ENCODE data around the gene KLHL33.
A peak's percentile ranks its signal among the peaks of the same experiment; 100 is the strongest.

The KLHL33 gene

DNA sequence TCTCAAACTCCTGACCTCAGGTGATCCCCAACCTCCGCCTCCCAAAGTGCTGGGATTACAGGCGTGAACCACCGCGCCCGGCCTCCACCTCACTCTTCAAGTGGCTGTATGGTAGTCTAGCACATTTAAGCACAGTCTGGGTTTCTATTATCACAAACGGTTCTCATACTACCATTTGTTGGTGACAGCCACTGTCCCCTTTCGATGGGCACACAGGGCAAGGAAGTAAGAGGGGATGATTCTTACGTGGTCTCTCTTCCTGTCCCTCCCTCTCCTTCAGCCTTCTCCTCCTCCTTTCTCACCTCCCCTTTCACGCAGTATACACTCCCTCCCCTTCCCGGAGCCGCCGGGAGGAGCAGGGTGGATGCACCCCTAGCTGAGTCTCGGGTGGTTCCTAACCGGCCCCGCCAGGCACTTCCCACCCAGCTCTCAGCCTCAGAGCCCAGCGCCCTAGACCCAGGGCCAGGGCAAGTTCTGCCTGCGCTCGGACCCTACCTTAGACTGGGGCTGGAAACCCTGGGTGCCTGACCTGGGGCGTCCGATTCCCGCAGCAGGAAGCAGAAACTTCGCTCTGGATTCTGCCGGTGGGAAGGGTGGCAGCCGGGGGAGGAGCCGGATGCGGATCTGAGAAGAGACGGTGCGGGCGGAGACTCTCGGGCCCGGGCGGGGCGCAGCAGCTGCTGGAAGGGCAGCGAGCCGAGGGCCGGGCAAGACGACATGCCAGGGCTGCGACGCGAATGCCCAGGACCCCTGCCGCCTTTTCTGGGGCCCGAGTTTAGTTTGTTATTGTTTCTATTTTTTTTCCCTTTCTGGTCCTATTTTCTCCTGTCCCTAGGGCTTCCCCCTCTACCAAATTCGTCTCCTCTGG lies 22.9 kb downstream of the KLHL33 start, which contains the start of gene TEP1:
TEP1 (minus strand) TSS at position 626 of the 868 bp plus-strand sequence. CDS start 5,062 bp downstream, outside the sequence.
- DNase-seq: peak; percentile 83

DNA sequence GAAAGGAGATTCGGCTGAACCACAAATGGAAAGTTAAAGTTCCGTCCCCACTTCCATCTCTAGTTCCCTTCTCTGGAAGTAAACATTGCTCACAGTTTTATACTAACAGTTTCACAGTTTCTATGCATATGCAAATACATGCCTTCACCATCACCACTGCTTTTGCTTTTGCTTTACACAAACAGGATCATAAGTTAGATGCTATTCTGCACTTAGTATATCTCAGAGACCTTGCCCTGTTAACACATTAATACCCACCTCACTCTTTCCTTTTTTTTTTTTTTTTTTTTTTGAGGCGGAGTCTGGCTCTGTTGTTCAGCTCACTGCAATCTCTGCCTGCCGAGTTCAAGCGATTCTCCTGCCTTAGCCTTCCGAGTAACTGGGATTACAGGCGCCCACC lies 23.6 kb downstream of the KLHL33 start:
- no peak for DNase-seq

DNA sequence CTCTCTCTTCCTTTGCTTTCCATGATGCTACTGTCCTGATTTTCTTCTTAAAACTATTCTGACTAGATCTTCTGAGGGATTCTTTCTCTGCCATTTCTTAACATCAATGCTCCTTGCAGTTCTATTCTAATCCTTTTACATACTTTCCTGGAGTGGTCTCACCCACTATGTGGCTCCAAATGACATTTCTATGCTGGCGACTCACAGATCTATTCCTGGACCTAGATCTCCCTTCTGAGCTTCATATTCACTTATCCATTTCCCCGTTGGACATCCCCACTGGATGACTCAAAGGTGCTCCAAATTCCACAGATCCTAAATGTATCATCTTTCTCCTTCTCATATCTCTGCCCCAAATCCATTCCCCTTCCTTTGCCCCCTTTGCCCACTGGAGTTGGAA lies 26.7 kb downstream of the KLHL33 start:
- no peak for DNase-seq

DNA sequence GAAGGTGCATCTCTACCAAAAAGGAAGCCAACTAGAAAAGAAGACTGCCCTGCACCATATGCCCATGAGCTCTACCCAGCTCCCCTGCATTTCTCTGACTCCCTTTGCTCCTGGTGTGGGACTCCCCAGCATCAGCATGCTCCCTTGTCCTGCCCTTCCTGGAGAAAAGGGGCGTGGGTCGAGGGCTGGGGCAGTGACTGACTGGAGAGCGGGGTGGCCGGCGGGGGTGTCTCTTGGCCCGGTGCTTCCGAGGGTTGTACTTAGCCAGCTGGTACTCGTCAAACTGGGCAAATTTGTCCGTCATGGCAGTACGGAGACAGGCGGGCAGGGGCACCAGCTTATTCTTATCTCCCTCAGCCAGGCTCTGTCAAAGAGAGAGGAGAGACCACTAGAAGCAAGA lies 32.4 kb downstream of the KLHL33 start:
- no peak for DNase-seq

DNA sequence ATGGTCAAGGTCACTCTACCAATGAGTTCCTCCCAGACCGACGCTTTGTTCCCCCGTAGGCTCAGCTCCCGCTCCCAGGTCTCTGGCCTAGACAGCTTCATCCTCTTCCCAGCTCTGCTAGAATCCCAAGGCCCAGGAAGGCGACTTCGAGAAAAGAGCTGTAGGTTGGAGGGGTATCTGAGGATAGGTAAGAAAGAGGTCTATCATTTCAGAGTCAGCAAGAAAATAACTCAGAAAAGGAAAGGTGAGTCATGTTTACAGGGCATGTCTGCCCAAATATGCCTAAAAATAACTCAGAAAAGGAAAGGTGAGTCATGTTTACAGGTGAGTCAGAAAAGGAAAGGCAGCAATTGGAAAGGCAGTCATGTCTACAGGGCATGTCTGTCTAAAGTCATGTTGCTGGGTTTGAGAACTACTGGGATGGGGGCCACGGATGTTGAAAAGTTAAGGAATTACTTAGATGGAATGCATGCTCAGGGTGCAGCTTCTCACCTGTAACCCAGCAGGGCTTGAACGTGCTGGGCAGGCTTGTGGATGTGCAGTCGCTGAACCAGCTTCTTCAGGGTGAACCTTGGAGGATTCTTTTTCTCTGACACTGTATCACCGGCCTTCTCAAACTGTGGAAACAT lies 34.9 kb downstream of the KLHL33 start:
- peak; percentile 15 for DNase-seq

DNA sequence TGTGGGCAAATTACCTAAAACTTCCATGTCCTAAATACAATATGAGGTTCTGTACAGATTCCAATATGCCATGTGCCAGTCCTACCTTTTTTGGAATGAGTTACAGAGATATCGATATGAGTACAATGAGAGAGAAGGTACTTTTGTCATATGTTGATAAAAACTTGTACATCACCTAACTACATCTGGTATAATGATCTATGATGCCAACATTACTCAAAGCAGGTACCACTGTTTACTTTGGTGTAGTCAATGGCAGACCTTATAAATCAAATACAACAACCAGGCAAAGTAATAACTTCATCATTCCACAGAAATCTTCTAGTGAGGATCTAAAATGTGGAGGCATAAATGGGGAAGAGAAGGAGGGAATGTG lies 35.4 kb downstream of the KLHL33 start:
- DNase-seq: no peak

DNA sequence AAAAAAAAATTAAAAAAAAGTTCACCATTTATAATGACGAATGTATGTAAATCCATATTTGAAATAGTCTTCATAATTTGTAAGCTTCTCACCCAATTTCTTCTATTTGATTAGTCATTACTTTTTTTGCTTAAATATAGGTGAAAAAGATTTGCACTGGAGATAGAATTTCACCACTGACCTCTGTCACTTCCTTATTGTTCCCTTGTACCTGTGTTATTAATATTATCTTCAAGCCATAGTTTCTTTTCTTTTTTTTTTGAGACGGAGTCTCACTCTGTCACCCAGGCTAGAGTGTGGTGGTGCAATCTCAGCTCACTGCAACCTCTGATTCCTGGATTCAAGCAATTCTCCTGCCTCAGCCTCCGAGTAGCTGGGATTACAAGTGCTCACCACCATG lies 38.5 kb downstream of the KLHL33 start:
- DNase-seq: no peak

DNA sequence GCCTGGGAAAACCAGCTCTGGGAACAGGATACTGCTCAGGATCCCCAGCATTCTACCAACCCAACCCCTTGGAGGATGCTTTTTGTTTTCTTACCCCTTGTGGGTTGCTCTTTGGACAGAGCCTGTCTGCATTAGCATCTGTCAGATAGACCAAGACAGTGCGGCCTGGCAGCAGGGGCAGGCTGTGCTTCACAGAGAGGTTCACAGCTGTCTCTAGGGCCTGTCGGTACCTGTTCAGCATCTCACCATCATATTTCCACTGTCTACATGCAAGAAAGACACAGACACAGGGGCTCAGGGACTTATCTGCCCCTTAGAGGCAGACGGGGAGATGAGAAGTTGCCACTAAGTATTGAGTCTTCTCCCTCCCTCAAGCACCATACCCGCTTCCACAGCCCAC lies 44.5 kb downstream of the KLHL33 start:
- no peak for DNase-seq

DNA sequence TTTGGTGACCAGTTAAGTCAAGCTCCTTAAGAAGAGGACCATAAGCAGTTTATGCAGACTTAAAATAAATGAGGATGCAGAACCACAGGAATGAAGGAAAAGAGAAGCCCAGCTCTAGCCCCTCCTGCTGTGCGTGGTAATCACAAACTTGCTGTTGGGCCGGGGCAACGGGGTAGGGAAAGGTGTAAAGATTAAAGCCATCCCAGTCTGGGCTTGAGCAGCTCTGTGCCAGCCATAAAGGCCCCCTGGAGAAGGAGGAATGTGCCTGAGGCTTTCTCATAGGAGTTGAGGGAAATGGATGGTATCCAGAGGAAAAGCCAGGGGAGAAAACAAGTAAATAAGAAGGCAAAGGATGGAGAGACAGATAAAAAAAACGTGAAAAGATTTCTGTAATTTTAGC lies 47.8 kb downstream of the KLHL33 start:
- no peak for DNase-seq

DNA sequence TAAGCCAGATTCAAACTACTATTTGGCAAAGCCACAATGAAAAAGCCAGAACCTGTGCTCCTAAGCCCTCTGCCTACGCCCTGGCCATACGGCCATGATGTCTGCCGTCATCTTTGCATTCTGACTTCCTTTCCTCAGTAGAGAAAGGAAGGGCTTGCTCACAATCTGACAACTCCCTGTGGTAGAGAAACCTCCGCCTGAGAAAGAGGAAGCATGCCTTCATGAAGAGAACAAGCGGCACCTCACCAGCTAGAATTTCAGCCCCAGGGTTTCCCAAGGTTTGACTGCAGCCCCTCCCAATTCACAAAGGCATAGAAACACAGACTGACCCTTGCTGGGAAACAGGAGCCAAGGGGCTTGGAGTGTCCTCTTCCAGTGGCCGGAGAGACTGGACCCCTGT lies 48.4 kb downstream of the KLHL33 start:
- DNase-seq: no peak

DNA sequence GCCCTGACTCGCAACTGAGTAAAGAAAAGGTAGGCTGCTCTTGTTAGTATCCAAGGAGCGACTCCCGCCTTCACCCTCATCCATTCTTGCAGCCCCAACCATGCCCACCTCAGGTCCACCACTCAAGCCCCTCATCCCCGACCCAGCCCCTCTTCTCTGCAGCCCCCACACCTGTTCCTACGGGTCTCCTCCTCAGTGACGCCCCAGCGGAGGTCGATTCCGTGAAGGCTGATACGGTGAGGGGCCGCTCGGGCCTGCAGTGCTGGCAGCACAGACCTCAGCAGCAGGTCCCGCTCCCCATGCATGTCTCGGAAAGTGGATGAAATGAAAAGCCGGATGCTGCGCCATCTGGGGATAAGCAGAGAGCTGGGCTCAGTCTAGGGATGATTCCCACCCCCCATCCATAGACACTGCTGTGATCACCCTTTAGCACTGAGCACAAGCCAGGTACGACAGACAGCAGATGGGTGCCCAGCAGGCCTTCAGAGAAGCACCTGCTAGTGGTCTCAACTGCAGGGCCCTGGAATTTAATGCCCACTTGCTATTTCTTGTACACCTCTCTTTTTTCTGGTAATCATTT lies 49.6 kb downstream of the KLHL33 start:
- DNase-seq: no peak

DNA sequence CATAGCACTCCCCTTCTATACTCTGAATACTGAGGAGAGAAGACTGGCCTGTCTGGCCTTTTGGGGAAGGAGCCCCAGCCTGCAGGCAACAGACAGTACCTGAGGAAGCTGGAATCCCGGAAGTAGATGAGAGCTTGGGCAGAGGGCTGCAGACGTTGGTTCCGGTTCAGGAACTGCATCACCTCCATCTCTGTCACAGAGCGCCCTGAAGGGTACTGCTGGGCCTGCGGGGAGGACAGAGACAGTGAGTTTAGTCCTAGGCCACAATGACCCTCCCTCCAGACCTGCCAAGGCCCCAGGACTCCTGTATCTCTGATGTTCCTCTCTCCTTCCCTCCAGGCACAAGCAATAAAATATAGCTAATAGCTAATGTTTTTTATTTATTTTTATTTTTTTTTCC lies 51.1 kb downstream of the KLHL33 start:
- DNase-seq: no peak

DNA sequence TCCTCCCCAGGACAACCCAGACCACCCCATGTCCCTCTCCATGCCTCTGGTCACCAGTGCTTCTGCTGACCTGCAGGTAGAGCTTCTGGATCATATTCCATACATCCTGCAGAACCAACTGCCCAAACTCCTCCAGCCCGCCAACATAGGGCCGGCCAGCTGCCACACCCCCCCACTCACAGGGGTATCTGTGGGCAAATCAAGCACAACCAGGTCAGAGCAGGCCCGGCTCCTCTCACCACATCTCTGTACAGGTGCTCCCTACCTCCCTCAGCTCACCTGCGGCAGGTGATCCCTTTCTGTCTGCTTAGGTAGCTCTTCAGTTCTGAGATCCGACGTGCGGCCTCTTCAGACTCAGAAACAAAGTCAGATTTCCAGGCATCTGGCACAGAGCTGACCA lies 51.6 kb downstream of the KLHL33 start:
- no peak for DNase-seq

DNA sequence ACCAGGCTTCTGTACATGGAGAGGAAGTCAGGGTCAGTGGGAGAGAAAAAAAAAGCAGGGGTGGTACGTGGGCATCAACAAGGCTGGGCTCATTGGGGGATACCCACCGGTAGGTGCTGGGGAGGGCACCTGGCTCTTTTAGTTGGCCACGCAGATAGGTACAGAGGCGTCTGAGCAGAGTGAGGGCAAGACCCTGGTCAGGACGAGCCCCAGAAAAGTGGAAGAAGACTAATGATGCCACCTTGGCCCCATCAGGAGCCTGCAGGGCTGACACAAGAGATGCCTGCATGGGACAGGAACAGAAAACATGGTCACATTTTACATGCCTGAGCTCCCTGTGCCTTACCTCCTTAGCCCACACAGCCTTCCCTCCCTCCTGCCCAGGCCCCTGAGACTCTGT lies 52.3 kb downstream of the KLHL33 start:
- no peak for DNase-seq

DNA sequence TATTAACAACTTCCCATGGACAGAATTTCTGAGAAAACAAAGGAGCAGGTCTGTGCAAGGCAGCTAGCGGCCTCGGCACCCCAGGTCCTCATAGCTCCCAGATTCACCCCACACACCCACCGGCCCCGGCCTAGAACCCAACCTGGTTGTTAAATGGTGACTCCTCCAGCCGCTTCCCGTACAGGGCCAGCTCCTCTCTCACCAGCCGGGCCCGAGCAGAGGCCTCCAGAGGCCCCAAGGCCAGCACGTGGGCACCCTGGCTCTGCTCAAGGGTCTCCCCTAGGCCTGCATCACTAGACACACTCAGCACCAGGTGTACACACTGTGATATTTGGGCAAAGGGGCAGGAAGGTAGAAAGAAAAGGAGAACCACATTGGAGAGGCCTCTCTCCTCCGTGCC lies 52.9 kb downstream of the KLHL33 start:
- DNase-seq: no peak

DNA sequence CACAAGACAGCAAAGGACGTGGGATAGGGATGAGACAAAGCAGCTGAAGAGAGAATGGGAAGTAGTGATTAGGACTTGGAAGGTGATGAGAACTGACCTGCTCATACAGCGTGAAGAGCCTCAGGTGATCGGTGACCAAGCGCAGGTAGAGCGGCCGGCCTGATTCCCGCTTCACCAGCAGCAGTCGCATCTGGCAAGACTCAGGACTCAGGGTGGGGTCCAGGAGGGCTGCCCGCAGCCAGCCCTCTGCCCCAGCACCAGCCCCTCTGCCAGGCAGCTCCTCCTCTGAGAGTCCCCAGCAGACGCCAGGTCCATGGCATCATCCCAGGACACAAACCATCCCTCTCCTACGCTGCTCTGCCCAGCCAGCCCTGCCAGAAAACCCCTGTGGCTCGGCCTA lies 53.4 kb downstream of the KLHL33 start:
- no peak for DNase-seq

DNA sequence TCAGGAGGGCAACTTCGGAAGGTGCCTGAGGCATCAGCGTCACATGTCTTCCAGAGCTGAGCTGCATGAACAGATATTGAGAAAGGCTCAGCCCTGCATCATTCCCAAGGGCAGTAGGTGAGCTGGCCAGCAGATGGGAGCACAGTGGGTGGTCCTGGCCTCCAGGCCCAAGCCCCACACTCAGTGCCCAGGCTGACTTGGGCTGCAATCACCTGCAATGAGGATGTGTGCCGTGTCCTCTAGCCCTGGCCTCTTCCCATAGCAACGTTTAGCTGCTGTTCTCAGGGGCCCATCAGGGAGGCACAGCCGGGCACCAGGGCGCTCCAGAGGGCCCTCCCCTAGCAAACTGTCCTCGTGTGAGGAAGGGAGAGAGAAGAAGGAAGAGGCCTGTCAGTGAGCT lies 54.6 kb downstream of the KLHL33 start:
- no peak for DNase-seq

DNA sequence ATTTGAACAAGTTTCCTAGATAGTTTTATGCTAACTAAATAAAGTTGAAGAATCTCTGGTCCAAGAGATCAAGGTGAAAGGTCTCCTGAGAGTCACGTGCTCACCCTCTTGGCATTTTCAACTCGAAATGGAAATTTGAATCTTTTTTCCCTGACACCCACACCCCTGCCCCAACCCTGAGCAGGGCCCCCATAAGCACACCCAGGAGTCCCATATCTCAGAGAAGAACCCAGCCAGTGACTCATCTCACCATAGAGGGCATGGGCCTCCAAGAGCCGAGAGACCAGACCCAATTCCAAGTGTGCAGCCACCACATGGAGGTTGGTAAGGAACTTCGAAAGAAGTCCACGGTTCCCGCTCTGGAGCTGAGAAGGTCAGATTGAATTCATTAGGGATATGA lies 55.3 kb downstream of the KLHL33 start:
- no peak for DNase-seq

DNA sequence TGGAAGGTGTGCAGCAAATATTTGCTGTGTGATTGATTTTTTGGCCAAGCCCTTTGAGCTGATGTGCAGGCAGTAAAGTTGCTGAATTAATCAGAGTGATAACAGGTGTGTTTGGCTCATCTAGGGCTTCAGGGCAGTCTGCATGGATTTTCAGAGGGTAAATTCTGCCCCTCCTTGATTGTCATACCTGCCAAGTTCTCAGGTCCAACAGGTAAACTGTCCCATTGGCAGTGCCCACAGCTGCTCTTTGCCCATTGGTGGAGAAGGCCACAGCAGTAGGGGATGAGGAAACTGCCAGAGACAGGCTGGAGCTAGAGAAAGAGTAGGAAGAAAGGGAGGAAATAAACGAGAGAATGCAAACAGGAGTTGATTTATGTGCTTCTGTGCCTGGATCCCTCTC lies 56.2 kb downstream of the KLHL33 start:
- DNase-seq: no peak

DNA sequence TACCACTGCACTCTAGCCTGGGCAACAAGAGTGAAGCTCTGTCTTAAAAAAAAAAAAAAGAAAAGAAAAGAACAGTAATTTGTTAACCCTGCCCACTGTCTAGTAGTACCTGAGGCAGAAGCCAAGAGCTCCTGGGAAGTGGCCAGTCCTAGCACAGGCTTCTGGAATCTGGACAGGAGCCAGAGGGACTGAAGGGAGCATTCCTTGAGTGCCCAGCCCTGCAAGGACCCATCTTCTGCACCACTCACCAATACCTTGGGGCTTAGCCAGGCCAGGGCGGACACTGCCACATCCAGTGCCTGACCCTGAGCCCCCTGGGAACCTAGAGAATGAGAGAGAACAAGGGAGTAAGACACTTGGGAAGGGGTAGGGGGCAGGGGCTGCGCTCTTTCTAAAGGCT lies 58.8 kb downstream of the KLHL33 start:
- DNase-seq: no peak

DNA sequence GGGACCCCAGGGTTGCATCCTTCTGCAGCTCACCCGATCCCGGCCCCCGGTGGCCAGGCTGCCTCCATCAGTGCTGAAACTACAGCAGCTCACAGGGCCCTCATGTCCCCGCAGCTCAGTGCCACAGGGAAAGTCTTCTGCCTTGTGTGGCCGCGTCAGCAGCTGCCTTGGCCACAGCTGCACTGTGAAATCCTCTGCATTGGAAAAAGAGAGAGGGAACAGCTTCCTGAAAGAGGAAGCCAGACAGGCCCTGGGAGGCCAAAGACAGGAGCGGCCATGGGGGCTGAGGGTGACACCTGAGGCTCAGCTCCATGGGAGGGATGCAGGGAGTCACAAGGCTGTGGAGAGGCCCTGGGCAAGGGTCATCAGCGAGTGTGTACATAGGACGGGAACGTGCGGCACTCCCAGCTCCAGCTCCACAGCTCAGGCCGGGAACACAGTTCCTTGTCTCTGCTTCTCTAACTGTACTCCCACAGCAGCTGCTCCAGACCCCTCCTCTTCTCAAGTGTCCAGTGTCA lies 59.8 kb downstream of the KLHL33 start:
- no peak for DNase-seq

Measured in CD4-positive, alpha-beta T cell treated with Interleukin-17A for 4 hours (primary cell).